Esophagus (tissue), 2 donors: ENCODE results near the gene SMS. TPM values are rescaled to one million over a fixed set of nuclear protein-coding genes. Genes with fewer than 3 reads are reported as not detected.

Experiments used
- H3K27ac ChIP-seq, 2 donors: one replicate each; pipeline ENCODE4 v1.5.1; 2013; ENCODE audit warnings: low read depth in 2 of 2, mild to moderate bottlenecking in 2 of 2, inconsistent platforms in 1 of 2, low read length in 1 of 2, moderate library complexity in 1 of 2
- H3K27me3 ChIP-seq, 2 donors: one replicate each; pipeline ENCODE4 v1.6.1; 2013; ENCODE audit warnings: low read length in 2 of 2, control low read depth in 1 of 2, mild to moderate bottlenecking in 1 of 2; ENCODE audit not compliant: insufficient read depth in 2 of 2, control insufficient read depth in 1 of 2
- H3K36me3 ChIP-seq, 2 donors: one replicate each; pipeline ENCODE4 v1.6.1; 2013; ENCODE audit warnings: low read length in 1 of 2; ENCODE audit not compliant: control insufficient read depth in 2 of 2, insufficient read depth in 2 of 2
- H3K4me1 ChIP-seq, 2 donors: one replicate each; pipeline ENCODE4 v1.6.1; 2013; ENCODE audit warnings: low read length in 1 of 2; ENCODE audit not compliant: control insufficient read depth in 2 of 2, insufficient read depth in 2 of 2
- H3K4me3 ChIP-seq, 2 donors: one replicate each; pipeline ENCODE4 v1.5.1; 2013; ENCODE audit warnings: low read length in 2 of 2, mild to moderate bottlenecking in 2 of 2, low read depth in 1 of 2, moderate library complexity in 1 of 2
- H3K9me3 ChIP-seq, 2 donors: one replicate each; pipeline ENCODE4 v1.6.1; 2013; ENCODE audit warnings: mild to moderate bottlenecking in 2 of 2, low read depth in 1 of 2, low read length in 1 of 2, moderate library complexity in 1 of 2; ENCODE audit not compliant: control insufficient read depth in 2 of 2, insufficient read depth in 1 of 2
- WGBS, 2 donors: extraction: QIAGEN DNeasy Blood & Tissue Kit; methylation state at CpG; one replicate each; pipeline ENCODE4 v1.1.7; 2013; 5-methylcytosine and 5-hydroxymethylcytosine counted together
- polyA plus RNA-seq, 2 donors: library from polyadenylated mRNA; stranded (reverse); fragments of 200-250 nt; gene quantifications; one replicate each; pipeline ENCODE4 v1.2.3, GENCODE V29; 2013
- donor health status: healthy with polysubstance abuse.
- donor health status: Bipolar disorder and iron deficiency.

The SMS gene
- polyA plus RNA-seq, 2 donors = 26.6 to 43.2 TPM

DNA sequence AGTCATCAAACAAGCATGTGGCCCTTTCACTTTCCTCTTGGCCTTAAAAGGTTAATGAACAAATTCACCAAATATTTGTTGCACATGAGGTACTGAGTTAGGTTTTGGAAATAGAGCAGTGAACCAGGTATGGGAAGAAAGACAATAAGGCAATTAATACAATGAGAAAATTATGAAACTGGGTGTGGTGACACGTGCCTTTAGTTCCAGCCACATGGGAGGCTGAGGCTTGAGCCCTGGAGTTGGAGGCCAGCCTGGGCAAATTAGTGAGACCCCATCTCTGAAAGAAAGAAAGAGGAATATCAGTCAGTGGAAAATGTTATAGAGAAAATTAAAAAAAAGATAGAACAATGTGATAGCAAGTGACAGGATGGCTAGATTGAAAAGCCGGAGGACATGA is 99.7 kb downstream of the SMS start:
- H3K27ac ChIP-seq = no peak overlapping the region
- 76 to 93% methylated on average over 2 of the region's 2 CpGs for WGBS, 2 donors
- no peaks in the 10 kb centered on the region for H3K9me3 ChIP-seq
- H3K4me3 ChIP-seq = no peak overlapping the region
- no peaks in the 10 kb centered on the region for H3K36me3 ChIP-seq
- no peaks in the 10 kb centered on the region for H3K4me1 ChIP-seq
- H3K27me3 ChIP-seq = no peaks in the 10 kb centered on the region

DNA sequence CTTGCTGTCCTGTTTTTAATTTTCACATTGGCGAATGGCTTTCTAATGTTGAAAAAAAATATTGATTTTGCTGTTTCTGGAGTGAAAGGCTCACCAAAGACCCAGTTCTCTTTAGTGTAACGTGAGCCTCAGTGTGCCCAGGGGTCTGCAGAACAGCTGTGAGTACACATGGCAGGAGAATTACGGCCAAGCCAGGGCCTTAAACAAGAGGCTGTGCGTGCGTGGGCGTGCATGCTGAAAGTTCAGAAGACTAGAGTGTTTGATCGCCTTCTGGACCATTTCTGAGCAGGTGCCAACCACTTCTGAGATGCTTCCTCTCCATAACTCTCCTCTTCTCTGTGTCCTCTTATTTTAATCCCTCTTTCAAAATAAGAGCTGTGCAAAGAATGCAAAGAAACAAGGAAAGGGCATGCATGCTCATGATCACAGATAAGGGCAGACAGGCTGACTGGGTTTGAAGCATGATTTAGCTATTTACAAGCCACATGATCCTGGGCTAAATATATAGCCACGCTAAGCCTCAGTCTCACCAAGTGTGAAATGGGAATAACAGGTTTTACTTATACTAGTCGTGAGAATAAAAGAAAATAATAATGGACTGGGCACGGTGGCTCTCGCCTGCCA is 101.5 kb downstream of the SMS start:
- no peaks in the 10 kb centered on the region for H3K4me1 ChIP-seq
- no peaks in the 10 kb centered on the region for H3K36me3 ChIP-seq
- no peak overlapping the region for H3K4me3 ChIP-seq
- no peaks in the 10 kb centered on the region for H3K9me3 ChIP-seq
- H3K27ac ChIP-seq = no peak overlapping the region
- WGBS, 2 donors = 77% methylated on average over 11 of the region's 11 CpGs
- no peaks in the 10 kb centered on the region for H3K27me3 ChIP-seq

DNA sequence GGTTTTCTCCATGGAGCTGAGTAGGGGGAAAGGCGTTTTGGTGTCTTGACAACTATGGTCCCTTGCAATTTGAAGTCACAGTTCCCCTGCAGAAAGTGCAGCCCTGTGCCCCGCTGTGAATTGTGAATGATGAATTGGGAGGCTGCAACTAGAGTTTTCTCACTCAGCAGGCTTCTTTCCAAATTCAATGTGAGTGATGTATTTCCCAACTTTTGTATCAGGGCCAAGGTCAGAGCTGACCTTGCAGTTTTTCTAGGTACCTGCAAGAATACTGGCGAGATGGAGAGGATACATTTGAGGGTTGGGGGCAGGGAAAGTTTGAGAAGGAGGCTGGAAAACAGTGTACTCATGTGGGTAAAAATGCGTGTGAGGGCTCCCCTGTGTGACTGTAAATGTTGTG is 103.4 kb downstream of the SMS start:
- H3K27ac ChIP-seq = no peak overlapping the region
- 44 to 79% methylated on average over 4 of the region's 4 CpGs for WGBS, 2 donors

More for the DNA sequence above, 103.4 kb downstream of the SMS start:
- H3K9me3 ChIP-seq = no peaks in the 10 kb centered on the region
- no peaks in the 10 kb centered on the region for H3K36me3 ChIP-seq
- no peaks in the 10 kb centered on the region for H3K4me1 ChIP-seq
- H3K4me3 ChIP-seq = no peak overlapping the region
- H3K27me3 ChIP-seq = no peaks in the 10 kb centered on the region

Other genes starting within 250 kb of the SMS start
- gene SMPX, start 182.6 kb upstream of the SMS start, polyA plus RNA-seq = under 1 TPM; 0.33 to 0.41 TPM
- 1 to 10 TPM in 1 of 2 donors, under 1 TPM in 1; 0.90 to 2.5 TPM for gene MBTPS2, start 101.1 kb upstream of the SMS start, polyA plus RNA-seq
- gene YY2, start 84.7 kb upstream of the SMS start, polyA plus RNA-seq = under 1 TPM; 0.71 to 0.77 TPM
- gene PHEX, start 91.6 kb downstream of the SMS start, polyA plus RNA-seq = under 1 TPM; 0.09 to 0.12 TPM